HG03558 (cell line): ENCODE results near the gene APOL4.
"Not testable (repeated sequence)": the region's sequence is repeated elsewhere in the genome, so short reads cannot be mapped to it uniquely, and the experiment has no call there.

Experiments used
- ATAC-seq: cut with Tn5 transposase; IDR thresholded peaks from one replicate; pipeline ENCODE4 v1.9.1; 2021; ENCODE audit warnings: moderate number of reproducible peaks; ENCODE audit not compliant: unreplicated experiment; ENCODE audit errors: extremely low read depth

APOL4 gene

DNA sequence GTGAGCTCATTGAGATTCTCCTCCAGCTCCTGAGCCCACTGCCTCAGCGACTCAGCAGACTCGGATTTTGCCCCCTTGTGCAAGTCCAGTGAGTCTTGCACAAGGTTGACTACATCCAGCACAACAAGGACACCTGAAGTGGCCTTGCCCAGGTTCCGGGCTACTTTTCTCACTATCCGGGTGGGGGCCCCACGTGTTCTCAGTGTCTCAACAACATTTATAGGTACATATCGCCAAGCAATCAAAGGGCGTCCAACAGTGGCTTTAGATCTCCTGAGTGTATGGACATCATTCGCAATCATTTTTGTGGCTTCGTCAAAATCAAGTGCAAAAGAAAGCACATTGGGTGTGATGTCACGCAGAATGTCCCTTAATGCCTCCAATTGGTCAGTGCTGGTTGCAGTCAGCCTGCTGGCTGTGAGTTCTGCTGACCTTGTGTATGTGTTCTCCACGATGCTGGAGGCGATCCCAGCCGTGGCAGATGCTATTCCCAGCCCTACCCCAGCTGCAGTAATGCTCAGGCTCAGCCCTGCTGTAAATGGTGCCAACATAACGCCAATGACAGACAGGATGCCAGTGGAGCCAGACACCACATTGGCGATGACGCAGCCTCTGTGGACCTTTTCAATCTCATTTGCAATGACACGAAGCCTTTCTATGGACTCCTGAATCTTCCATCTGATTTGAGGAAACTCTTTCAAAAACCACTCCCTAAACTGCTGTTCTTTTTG is 10.3 kb downstream of the APOL4 start:
- ATAC-seq = no peak

DNA sequence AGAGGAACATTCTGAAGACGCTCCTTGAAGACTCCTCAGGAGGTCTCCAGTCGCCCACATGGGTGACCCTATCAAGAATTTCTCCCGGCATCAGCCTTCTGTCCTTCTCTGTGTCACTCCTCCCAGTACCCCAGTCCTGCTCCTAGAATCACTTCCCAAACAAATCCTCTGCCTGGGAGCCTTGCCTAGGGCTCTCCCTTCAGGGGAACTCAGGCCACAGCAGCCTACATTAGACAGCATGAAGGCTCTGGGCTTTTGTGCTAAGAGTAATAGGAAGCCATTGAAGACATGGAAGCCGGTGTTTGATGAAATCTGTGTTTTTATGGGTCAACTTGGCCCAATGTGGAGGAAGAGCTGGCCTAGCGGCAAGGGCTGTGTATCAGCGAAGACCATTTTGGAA is 13.7 kb downstream of the APOL4 start:
- ATAC-seq = not testable (repeated sequence)

DNA sequence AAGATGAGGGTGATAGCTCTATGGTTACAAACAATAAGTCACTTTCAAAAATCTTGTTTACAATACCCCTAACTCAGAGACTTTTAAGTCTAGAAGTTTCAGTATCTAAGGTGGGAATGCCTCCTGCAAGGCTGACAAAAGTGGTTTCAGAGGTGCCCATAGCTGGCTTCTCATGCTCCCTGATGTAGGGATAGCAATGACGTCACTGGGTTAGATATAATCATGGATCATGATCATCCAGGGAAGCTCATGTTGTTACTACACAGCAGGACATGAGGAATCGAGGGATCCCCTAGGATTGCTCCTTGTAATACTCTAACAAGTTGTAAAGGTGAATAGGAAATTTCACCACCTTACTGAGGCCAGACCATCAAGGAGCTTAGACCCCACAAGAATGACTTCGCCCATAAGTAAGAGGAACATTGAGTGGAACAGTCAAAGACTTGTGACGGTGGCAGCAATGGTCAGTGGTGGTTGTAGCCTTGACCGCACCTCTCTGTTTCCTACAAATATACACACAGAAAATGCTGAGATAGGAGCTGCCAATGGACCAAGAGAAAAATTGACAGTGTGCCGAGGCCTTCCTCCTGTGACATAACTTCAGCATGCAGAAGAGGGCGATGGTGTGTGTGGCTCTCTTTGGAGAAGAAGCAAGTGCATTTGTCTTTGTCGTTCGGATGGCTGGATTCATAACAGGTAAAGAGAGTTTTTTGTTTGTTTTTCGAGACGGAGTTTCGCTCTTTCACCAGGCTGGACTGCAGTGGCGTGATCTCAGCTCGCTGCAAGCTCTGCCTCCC is 15.6 kb downstream of the APOL4 start:
- ATAC-seq = no peak

DNA sequence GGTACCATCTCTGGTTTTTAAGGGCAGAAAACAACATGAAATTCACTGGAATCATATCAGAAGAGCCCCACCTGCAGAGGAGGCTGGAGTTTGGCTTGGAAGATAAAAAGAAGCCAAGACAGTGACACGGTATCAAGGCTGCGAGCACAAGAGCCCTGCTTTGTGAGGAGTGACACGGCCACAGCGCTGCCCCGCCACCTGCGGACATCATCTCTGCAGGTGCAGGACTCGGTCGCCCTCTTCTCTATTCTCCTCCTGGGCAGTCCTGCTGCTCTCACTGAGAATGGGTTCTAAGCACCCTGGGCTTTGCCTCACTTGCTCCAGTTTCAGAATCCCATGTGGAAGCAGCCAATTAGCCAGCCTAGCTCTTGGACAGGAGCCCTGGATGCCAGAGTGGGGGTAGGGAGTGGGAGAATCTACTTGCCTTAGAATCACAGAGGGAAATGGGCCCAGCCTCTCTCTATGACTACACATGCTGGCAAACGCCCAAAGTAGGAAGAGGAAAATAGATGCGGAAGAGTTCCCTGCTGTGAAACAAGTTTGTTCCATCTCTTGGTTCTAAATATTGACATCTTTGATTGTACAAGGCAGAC is 17.1 kb downstream of the APOL4 start:
- no peak for ATAC-seq

DNA sequence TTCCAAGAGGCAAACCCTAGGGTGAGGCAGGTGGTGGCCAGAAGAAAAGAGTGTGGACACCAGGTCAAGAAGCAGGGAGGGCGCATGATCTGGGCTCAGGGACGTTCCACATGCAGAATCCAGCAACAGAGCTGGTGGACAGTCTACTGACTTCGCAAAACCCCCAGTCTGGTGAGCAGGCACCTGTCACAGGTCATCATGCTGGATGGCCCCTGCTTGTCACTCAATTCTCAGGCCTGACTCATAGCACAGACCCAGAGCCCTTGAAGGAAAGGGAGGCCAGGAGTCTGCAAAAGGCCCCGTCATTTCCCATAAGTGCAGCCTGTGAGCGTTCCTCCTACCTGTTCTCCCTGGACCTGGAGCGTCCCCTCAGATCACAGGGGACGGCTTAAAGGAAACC is 18.2 kb downstream of the APOL4 start:
- no peak for ATAC-seq

DNA sequence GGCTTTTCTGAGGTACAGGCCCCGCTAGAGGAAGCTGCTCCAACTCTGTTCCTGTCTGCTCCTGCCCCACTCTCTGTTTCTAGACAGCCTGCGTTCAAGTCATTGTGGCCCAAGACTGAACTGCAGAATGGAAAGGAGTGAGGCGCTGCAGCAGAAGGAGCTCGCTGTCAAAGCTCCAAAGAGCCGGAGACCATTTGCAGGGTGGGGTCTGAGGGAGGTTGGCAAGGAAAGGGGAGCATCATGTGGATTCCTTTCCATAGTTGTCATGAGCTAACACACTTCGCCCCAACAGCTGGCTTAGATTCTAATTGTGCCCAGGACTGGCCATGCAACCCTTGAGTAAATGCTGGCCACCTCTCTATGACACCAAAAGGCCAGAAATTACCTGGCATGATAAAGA is 18.8 kb downstream of the APOL4 start:
- no peak for ATAC-seq

DNA sequence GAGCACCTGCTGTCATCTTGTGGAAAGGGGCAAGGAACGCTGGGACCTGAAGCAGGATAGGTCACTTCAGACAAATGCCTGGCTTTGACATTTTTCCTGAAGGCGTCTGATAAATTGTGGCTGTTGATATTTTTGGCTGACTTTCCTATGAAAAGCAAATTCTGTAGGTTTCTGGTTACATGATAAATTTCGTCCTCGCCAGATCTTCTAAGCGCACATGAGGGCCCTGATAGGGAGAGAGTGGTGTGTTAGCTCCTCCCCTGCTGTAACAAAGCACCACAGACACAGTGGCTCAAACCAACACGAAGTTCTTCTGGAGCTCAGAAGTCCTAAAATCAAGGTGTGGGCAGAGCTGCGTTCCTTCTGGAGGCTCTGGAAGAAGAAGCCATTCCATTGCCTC is 19.6 kb downstream of the APOL4 start:
- ATAC-seq = no peak

DNA sequence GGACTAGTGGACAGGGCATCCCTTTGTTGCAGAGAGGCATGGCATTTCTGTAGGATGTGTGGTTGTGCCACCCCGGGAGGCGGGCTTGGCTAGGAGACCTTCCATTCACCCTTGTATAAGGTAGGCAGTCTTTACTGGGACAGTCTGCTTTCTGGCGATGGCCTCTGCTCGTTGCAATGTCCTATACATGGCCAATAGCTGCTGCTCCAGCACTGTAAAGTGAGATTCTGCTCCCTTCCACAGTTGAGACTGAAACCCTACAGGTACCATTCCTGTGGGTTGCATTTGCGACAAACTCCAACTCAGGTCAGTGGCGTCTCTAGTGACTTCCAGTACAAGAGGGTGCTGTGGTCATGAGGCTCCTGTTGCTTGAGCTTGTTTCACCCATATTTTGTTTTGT is 20.7 kb downstream of the APOL4 start:
- ATAC-seq = no peak

DNA sequence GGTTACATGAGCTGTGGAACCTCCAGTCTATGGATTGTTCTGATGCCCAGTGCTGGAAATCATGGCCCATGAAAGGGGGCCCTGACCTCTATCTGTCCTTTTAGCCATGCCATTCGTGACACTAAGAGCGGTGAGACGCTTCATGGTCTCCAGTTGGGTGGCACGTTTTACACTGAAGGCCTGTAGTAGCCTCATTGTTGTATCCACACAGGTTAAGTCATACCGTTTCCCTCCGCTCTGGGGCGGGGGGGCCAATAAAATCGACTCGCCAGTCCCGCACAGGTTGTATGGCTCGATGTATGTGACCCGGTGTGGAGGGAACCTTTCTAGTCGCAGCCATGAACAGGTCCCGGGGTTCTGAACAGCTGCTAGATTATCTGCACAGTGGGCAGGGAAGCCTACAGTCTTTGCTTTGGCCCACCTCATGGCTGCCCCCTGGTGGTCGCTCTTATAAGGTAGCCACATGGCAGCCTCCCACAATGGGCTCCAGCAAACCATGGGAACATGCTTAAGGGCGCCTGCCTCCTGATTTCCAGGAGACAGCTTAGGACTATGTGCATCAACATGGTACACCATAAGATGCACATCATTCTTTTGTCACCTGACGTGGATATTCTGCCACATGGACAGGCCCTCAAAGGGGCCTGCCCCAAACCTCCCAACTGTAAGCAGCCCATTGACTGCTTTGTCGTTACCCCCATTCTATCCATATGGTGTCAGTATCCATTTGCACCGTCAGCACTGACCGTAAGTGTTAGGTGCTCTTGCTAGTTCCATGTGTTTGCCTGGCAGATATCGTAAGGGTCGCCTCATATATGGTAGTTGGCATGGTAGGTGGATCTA is 21.4 kb downstream of the APOL4 start:
- ATAC-seq = no peak

DNA sequence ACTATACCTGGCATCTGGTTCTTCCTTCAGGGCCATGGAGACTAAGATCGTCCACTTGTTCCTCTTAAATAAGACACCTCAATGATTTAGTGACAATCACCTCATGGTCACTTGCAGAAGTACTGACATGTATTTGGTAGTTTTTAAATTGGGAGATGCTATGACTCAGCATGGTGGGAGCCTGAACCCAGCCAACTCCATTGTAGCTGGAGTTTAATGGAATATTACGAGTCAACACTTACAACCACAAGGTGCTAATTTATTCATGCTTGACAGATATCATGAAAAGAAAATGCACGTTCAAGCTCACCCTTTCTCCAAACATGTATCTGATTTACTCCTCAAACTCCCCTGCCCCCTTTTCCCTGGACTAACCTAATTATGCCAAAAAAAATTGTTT is 24.4 kb downstream of the APOL4 start:
- ATAC-seq = no peak

DNA sequence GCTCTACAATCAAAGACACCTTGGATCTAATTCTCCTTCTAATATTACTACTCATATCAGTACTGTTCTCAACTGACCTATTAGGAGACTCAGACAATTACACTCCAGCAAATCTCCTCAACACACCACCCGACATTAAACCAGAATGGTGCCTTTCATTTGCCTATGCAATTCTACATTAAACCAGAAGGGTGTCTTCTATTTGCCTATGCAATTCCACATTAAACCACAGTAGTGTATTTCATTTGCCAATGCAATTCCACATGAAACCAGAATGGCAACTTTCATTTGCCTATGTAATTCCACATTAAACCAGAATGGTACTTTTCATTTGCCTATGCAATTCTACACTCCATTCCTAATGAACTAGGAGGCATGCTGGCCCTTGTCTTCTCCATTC is 25.7 kb downstream of the APOL4 start:
- no peak for ATAC-seq

DNA sequence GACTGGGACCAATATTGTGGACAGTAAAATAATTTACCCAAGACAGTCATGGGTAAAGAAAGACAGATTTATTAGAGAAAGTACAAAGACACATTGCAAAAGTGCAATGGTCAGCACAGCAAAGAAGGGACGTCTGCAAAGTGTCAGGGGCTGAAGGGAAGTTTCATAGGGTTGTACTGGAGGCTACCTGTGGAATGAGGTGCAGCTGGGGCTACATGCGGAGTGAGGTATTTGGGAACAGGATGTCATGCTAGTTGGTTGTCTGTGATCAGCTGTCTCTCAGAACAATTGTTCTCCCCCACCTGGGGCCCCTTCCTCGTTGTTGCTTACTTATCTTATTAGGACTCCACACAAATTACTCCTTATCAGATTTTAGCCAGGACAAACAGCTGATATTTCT is 29.7 kb downstream of the APOL4 start:
- ATAC-seq = no peak

DNA sequence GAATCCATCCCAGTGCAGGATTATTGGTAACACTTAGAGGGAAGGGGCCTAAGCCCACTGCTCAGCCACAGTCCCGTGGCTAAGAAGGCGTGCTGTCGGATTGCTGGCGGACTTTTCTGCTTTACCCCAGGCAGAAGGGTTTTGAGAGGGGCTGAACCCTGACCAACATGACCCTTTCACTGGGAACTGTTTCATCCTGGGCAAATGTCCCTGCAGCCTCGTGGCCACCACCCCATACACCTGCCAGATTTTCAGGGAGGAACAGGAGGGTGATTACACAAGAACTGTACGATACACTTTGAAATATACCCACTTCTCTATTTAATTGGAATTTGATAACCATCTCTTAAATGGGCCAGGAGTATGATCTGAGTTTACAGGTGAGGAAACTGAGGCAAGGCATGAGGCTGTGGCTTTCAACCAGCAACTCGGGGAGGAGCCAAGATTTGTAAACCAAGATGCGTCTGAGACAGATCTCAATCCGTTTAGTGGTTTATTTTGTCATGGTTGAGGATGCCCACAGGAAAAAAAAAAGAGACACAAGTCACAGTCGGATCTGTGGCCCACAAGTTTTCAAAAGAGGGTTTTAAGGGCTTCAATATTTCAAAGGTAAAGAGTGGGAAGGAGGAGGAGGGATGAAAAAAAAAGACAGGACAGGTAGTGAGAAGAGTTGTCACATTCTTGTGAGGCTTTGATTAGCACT is 34.9 kb downstream of the APOL4 start:
- ATAC-seq = no peak

DNA sequence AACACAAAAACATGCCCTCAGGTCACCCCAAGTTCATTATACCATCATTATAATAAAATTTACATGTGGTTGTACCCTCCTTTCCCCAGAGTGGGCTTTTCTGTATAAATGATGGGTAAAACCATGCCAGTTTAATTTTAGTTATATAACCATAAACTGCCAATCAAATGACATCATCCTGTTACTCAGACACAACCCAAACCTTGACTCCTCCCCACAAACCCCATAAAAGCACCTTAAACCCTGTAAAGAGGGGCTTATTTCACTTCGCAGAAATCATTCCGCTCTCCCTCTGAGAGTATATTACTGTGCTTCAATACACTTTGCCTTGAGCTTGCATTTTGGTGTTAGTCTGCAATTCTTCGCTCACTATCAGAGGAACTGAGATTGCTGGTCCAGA is 35.5 kb downstream of the APOL4 start:
- no peak for ATAC-seq

DNA sequence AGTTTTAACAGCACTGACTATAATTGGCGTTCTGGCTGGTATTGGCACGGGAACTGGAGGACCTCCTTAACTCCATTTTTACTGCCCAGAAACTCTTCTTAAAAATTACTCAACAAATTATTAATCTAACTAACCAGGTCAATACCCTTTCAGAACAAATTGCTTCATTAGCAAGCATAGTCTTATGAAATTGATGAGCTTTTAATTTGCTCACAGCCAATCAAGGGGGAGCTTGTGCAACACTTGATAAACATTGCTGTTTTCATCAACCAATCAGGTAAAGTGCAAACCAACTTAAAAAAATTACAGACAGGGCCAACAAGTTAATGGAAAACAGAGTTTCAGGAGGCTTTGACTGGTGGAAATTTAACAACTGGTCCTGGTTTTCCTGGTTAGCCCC is 36.5 kb downstream of the APOL4 start:
- ATAC-seq = no peak

DNA sequence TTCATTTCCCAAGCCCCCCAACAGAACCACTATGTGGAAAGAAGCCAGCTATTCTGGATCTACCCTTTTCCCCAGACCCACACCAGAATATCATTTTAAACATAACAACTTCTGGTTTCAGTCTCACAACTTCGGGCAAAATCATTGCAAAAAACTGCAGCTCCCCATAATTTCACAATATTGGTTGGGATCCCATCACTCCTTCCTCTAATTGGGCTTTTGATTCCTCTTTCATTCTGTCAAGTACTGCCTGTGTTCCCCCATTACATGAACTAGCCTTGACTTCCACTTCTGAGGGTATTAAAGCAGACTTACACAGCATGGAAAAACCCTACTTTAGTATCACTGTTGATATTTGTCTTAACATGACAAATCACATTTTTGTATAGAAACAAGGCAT is 37.0 kb downstream of the APOL4 start:
- no peak for ATAC-seq

DNA sequence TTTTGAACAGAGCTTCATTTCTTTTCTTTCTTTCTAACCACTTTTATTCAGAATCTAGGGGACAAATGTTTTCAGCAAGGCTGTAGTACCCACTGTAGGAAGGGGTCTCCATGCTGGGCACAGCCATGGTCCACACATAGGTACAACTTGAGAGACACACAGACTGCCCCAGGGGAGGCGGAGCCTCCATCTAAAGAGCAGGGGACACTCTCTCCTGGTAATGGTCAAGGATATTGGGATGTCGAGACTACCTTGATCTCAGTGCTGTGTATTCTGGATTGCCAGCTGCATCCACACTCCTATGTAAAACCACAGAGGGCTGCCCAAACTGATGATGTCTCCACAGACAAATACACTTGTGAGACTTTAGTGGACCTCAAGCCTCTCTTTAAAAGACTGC is 38.1 kb downstream of the APOL4 start:
- ATAC-seq = no peak

DNA sequence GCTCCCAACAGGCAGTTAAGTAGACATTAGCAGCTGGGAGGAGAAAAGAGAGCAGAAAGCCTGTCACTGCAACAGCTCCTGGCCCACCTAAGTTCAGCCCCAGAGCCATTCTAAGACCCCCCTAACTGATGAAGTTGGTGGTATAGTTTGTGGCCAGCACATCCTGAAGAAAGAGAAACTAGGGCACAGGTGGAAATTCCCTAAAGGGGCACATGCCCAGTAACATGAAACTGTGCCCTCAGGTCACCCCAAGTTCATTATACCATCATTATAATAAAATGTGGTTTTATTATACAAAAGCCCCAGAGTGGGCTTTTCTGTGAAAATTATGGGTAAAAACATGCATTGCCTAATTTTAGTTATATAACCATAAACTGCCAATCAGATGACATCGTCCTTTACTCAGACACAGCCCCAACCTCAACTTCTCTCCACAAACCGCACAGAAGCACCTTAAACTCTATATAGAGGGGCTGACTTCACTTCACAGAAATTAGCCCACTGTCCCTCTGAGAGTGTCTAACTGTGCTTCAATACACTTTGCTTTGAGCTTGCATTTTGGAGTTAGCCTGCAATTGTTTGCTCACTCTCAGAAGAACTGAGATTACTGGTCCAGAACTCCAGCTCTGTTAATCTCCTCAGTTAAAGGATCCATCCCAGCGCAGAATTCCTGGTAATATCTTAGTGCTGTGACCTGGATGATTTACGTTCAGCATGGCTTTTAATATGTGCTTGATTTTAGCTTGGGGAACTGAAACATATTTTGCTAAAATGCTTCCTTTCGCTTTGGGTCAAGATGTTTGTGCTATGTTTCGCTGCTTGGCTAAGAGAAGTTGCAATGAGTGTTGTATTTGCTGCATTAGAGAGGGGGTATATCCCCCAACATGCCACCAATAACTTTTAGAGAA is 39.2 kb downstream of the APOL4 start:
- ATAC-seq = no peak

DNA sequence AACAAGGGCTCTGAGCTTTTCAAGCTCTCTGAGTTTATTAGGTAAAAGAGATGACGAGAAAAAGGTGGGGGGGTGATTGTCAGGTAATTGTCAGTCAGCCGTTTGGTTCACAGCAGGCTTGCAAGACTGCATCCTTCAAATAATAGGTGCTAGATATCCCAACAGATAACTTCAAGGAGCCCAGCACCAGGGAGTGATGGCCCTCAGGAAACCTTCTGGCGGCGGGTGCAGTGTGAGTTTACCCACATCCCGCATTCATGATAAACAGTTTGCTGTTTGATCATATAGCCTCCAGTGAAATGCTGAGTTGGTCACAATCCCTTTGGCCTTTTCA is 39.8 kb downstream of the APOL4 start:
- ATAC-seq = not testable (repeated sequence)
